Keratinocyte (primary cell): ENCODE data around the gene LRFN4. TPM values are rescaled to one million over a fixed set of nuclear protein-coding genes. Genes with fewer than 3 reads are reported as not detected.

ENCODE experiments used
- DNase-seq: peaks from one replicate; pipeline ENCODE4 v3.0.0-alpha.2; 2011; ENCODE audit warnings: low read depth, missing footprints, low spot score
- FAIRE-seq: peaks from 2 replicates; lab custom pipeline; 2011; peaks lifted over from hg19 to GRCh38; lab: Jason Lieb, UNC
- H2AFZ ChIP-seq: 2 replicates; pipeline ENCODE4 v1.6.0; 2012; ENCODE audit warnings: low read length, control low read depth, inconsistent platforms; ENCODE audit not compliant: control insufficient read depth
- H3K27ac ChIP-seq: 2 replicates; pipeline ENCODE4 v1.5.1; 2011; ENCODE audit warnings: low read length; ENCODE audit not compliant: control insufficient read depth, insufficient read depth
- H3K27me3 ChIP-seq: 3 replicates; pipeline ENCODE4 v1.6.0; 2011; ENCODE audit warnings: low read length; ENCODE audit not compliant: control insufficient read depth, insufficient read depth; ENCODE audit errors: extremely low read depth
- H3K36me3 ChIP-seq, 2 experiments: 2 replicates in 1 of 2; 3 replicates in 1 of 2; pipeline ENCODE4 v1.5.1; 2011; ENCODE audit warnings: low read length in 2 of 2, mild to moderate bottlenecking in 1 of 2; ENCODE audit not compliant: control insufficient read depth in 2 of 2, insufficient read depth in 2 of 2; ENCODE audit errors: extremely low read depth in 1 of 2
- H3K4me1 ChIP-seq: 3 replicates; pipeline ENCODE4 v1.5.1; 2011; ENCODE audit warnings: low read length; ENCODE audit not compliant: control insufficient read depth, insufficient read depth; ENCODE audit errors: extremely low read depth
- H3K4me2 ChIP-seq: 3 replicates; pipeline ENCODE4 v1.6.0; 2011; ENCODE audit warnings: low read depth, low read length; ENCODE audit not compliant: control insufficient read depth, insufficient read depth; ENCODE audit errors: extremely low read depth
- H3K4me3 ChIP-seq, 3 experiments: fragments of 200-600 bp in 1 of 3; sonication (generic) in 1 of 3; 2 replicates in 2 of 3; 3 replicates in 1 of 3; pipeline ENCODE4 v1.5.1; 2011 to 2016; ENCODE audit warnings: low read length in 3 of 3, mild to moderate bottlenecking in 3 of 3, control low read depth in 2 of 3, inconsistent platforms in 1 of 3, low read depth in 1 of 3, mixed read lengths in 1 of 3, mixed run types in 1 of 3, moderate library complexity in 1 of 3; ENCODE audit not compliant: control insufficient read depth in 2 of 3, insufficient read depth in 2 of 3; ENCODE audit errors: extremely low read depth in 1 of 3
- H3K79me2 ChIP-seq: 2 replicates; pipeline ENCODE4 v1.6.0; 2012; ENCODE audit warnings: low read length; ENCODE audit not compliant: control insufficient read depth, insufficient read depth
- H3K9ac ChIP-seq: 3 replicates; pipeline ENCODE4 v1.6.0; 2011; ENCODE audit warnings: low read length; ENCODE audit not compliant: control insufficient read depth, insufficient read depth; ENCODE audit errors: extremely low read depth
- H3K9me1 ChIP-seq: 3 replicates; pipeline ENCODE4 v1.6.0; 2011; ENCODE audit warnings: low read length; ENCODE audit not compliant: control insufficient read depth, insufficient read depth; ENCODE audit errors: extremely low read depth
- H3K9me3 ChIP-seq: 2 replicates; pipeline ENCODE4 v1.5.1; 2012; ENCODE audit warnings: low read depth, low read length; ENCODE audit not compliant: control insufficient read depth
- H4K20me1 ChIP-seq: 3 replicates; pipeline ENCODE4 v1.6.0; 2011; ENCODE audit warnings: low read length; ENCODE audit not compliant: control insufficient read depth, insufficient read depth; ENCODE audit errors: extremely low read depth
- EZH2 ChIP-seq: IDR thresholded peaks from one replicate; pipeline ENCODE4 v1.6.1; 2012; ENCODE audit warnings: inconsistent platforms, mild to moderate bottlenecking, low read length, moderate library complexity
- dilution Hi-C: fragments of 300-500 bp; cut with MboI; formaldehyde crosslinking; loops from one replicate; pipeline ENCODE4 v1.7.0; 2020; ENCODE audit warnings: low sequenced_read_pairs; ENCODE audit not compliant: extremely low pct_ligation_motif_present
- polyA plus RNA-seq, 5 experiments: library from polyadenylated mRNA; depleted of rRNA in 3 of 5; stranded (reverse) in 3 of 5; stranded (forward) in 1 of 5; unstranded in 1 of 5; fragments of >200 nt; gene quantifications; 1 replicate in 1 of 5; 2 replicates in 3 of 5; 3 replicates in 1 of 5; pipeline versions ENCODE4 v1.2.1 to v1.2.3, GENCODE V29; 2011 to 2012; ENCODE audit warnings: missing spikeins in 2 of 5, low read depth in 1 of 5, low replicate concordance in 1 of 5
- TF ChIP-seq, protein P1 (sequence below), 3 experiments: IDR thresholded peaks in 1 of 3; conservative IDR thresholded peaks in 1 of 3; optimal IDR thresholded peaks in 1 of 3; 2 replicates in 2 of 3; 3 replicates in 1 of 3; pipeline versions ENCODE3 to v1.5.1; 2011; ENCODE audit warnings: low read length in 3 of 3, mild to moderate bottlenecking in 3 of 3, moderate library complexity in 2 of 3, control low read depth in 1 of 3, inconsistent platforms in 1 of 3; ENCODE audit not compliant: insufficient read depth in 2 of 3; ENCODE audit errors: extremely low read depth in 1 of 3

LRFN4 gene
- polyA plus RNA-seq, 1 donor (not counting 4 experiments of a cell fraction or from before 2014, with no cell fraction given) = 1.1 TPM

DNA sequence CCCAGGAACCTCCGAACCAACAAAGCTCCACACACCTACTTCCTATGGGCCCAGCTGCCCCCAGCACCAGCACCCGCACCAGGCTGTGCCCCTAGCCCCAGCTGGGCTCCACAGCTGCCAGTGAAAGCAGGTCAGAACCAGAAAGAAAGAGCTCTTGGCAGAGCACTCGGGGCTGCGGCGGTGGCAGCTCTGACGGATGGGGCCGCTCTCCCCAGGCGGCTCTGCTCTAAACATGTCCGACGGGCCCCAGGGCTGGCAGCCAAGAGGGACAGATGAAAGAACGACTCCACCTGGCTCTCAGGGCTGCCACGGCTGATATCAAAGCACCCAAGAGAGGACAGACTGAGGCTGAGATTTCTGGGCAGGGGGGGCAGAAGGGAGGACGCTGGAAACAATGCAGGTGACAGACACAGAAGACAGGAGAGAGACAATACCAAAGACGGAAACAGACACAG lies 25.7 kb downstream of the LRFN4 start:
- Histone ChIP-seq H3K36me3 (peaks cover 5 to 12% of the 10 kb centered on the region in 2 experiments), H3K4me1 (peaks cover 52% of the 10 kb centered on the region), H3K79me2 (peaks cover 13% of the 10 kb centered on the region), H3K4me2 (peak overlapping the region; percentile 58), H3K27ac (no peak overlapping the region), H3K4me3 (no peak overlapping the region), H3K9ac (peak overlapping the region; percentile 28), H3K27me3 (no peaks in the 10 kb centered on the region), H2AFZ (no peak overlapping the region), H3K9me3 (no peaks in the 10 kb centered on the region), H3K9me1 (peaks cover 6% of the 10 kb centered on the region), H4K20me1 (peaks cover 23% of the 10 kb centered on the region)
- dilution Hi-C loops = no loop called here
- FAIRE-seq (no peak), DNase-seq (no peak)
- TF ChIP-seq, protein P1, sequence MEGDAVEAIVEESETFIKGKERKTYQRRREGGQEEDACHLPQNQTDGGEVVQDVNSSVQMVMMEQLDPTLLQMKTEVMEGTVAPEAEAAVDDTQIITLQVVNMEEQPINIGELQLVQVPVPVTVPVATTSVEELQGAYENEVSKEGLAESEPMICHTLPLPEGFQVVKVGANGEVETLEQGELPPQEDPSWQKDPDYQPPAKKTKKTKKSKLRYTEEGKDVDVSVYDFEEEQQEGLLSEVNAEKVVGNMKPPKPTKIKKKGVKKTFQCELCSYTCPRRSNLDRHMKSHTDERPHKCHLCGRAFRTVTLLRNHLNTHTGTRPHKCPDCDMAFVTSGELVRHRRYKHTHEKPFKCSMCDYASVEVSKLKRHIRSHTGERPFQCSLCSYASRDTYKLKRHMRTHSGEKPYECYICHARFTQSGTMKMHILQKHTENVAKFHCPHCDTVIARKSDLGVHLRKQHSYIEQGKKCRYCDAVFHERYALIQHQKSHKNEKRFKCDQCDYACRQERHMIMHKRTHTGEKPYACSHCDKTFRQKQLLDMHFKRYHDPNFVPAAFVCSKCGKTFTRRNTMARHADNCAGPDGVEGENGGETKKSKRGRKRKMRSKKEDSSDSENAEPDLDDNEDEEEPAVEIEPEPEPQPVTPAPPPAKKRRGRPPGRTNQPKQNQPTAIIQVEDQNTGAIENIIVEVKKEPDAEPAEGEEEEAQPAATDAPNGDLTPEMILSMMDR (optimal IDR thresholded peaks at IDR 0.05 in 1 of 3, IDR thresholded peaks at IDR 0.05 in 1 of 3, conservative IDR thresholded peaks at IDR 0.05 in 1 of 3; ENCODE audit: extremely low read depth in 1 of 3, insufficient read depth in 2 of 3, low read length in 3 of 3) = no peak
- no peak for TF ChIP-seq EZH2

DNA sequence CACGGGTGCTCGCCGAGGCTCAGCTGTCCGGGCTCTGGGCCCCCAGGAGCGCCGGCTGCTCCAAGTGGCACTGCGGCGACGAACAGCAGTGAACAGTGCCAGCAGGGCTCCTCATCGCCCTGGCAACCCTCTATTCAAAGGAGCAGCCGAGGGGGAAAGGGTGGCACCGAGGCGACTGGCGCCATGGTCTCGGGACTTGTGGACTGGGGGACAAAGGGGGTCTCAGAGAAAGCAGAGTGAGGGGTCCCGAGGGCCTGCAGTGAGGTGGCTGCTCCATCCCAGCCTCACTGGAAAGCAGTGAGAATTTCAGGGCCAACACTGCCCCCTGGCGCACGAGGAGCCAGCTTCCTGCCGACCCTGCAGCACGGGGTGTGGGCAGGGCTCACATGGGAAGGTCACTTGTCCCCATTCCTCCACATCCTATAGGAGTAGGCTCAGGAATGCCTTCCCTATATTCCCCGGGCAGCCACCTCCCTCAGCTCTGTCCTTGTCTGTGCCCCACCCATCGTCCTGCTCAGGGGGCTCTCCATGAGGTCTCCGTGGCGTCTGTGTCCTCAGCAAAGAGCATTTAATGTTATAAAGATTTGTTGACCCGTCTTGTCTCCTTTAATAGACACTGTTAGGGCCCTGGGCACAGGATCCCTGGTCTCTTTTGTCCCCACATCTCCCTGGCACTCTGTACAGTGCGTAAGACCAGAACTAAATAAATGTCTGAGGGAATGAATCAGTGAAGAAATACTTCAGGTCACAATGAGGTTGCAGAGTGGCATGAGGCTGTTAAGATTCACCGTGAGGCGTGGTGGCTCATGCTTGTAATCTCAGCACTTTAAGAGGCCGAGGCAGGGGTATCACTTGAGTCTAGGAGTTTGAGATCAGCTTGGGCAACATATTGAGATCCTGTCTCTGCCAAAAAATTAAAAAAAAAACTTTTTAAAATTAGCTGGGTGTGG lies 26.4 kb downstream of the LRFN4 start:
- Histone ChIP-seq H3K27ac (peak overlapping the region; percentile 50), H3K79me2 (peaks cover 13% of the 10 kb centered on the region), H3K9me1 (peaks cover 6% of the 10 kb centered on the region), H3K9ac (peak overlapping the region; percentile 49), H4K20me1 (peaks cover 22% of the 10 kb centered on the region), H2AFZ (no peak overlapping the region), H3K9me3 (no peaks in the 10 kb centered on the region), H3K4me1 (peaks cover 48% of the 10 kb centered on the region), H3K4me2 (peak overlapping the region; percentile 58), H3K36me3 (peaks cover 5 to 17% of the 10 kb centered on the region in 2 experiments), H3K27me3 (no peaks in the 10 kb centered on the region), H3K4me3 (no peak overlapping the region)
- TF ChIP-seq, protein P1 (optimal IDR thresholded peaks at IDR 0.05 in 1 of 3, IDR thresholded peaks at IDR 0.05 in 1 of 3, conservative IDR thresholded peaks at IDR 0.05 in 1 of 3; ENCODE audit: extremely low read depth in 1 of 3, insufficient read depth in 2 of 3, low read length in 3 of 3) = peak; percentile 82 to 95 (median 90)
- no peak for TF ChIP-seq EZH2
- FAIRE-seq = peak; percentile 73
- dilution Hi-C loops = no loop called here
- no peak for DNase-seq
